Peyer's patch (tissue), 4 donors: ENCODE results near the gene STX16. TPM values are rescaled to one million over a fixed set of nuclear protein-coding genes. Genes with fewer than 3 reads are reported as not detected.

Experiments
- DNase-seq, 3 donors: peaks; one replicate each; pipeline ENCODE4 v3.0.0-alpha.2; 2017 to 2019
- H3K27ac ChIP-seq, 4 donors: fragments of 200-600 bp; sonication (generic); one replicate each; pipeline ENCODE4 v1.5.1; 2016 to 2019
- H3K27me3 ChIP-seq, 2 donors: fragments of 200-600 bp; sonication (generic); one replicate each; pipeline ENCODE4 v1.5.1; 2019
- H3K36me3 ChIP-seq, 3 donors: fragments of 200-600 bp; sonication (generic); one replicate each; pipeline ENCODE4 v1.5.1; 2016 to 2019
- H3K4me1 ChIP-seq, 4 donors: fragments of 200-600 bp; sonication (generic); one replicate each; pipeline ENCODE4 v1.5.1; 2016 to 2019
- H3K4me3 ChIP-seq, 4 donors: fragments of 200-600 bp; sonication (generic); 1 replicate in 3 of 4; 2 replicates in 1 of 4; pipeline ENCODE4 v1.5.1; 2016 to 2019; ENCODE audit warnings: mild to moderate bottlenecking in 1 of 4
- H3K9me3 ChIP-seq, 4 donors: fragments of 200-600 bp; sonication (generic); one replicate each; pipeline ENCODE4 v1.5.1; 2016 to 2019; ENCODE audit warnings: mild to moderate bottlenecking in 1 of 4
- CTCF ChIP-seq, 6 experiments: fragments of 450-650 bp in 4 of 6; fragments of 200-600 bp in 2 of 6; sonication (generic) in 1 of 6; IDR thresholded peaks; one replicate each; pipeline ENCODE4 v1.5.1; 2017 to 2019; ENCODE audit warnings: antibody characterized with exemption in 6 of 6, mild to moderate bottlenecking in 3 of 6, moderate library complexity in 1 of 6
- POLR2A ChIP-seq, 2 donors: fragments of 450-650 bp; IDR thresholded peaks; one replicate each; pipeline ENCODE4 v1.5.1; 2017; ENCODE audit warnings: antibody characterized with exemption in 2 of 2, mild to moderate bottlenecking in 2 of 2, moderate library complexity in 2 of 2
- total RNA-seq, 4 donors: library from RNA; depleted of rRNA; stranded (reverse); fragments of >200 nt; gene quantifications; one replicate each; pipeline ENCODE4 v1.1.0, GENCODE V29; 2016

Gene STX16
- total RNA-seq, 4 donors from 2014 or later = 58.0 to 262 (median 84.0) TPM

- H3K4me1 ChIP-seq = peaks cover 3 to 12% (median 5%) of the 10 kb centered on the region in 4 donors
- H3K27me3 ChIP-seq = no peaks in the 10 kb centered on the region
- peak within 1 kb of the TSS; percentile 38 to 81 (median 60) for H3K4me3 ChIP-seq
- DNase-seq = peak; percentile 49 to 83 (median 82)
- H3K36me3 ChIP-seq = peaks cover 0 to 26% (median 0%) of the 10 kb centered on the region in 3 donors
- peak in 3 of 6 experiments; percentile 42 to 69 (median 52) for TF ChIP-seq CTCF (IDR thresholded peaks at IDR 0.05)
- TF ChIP-seq POLR2A (IDR thresholded peaks at IDR 0.05) = peak in 1 of 2 donors; percentile 9
- H3K9me3 ChIP-seq = no peaks in the 10 kb centered on the region
- peak within 1 kb of the TSS; percentile 67 to 91 (median 82) for H3K27ac ChIP-seq
Observed at GRCh38 chr20:58692579-58693225, 41.6 kb downstream of the STX16 start, which contains the start of gene NPEPL1. NPEPL1 (plus strand) TSS chr20:58692800; CDS start chr20:58692901, 101 bp downstream.

- peaks cover 3 to 12% (median 5%) of the 10 kb centered on the region in 4 donors for H3K4me1 ChIP-seq
- TF ChIP-seq CTCF (IDR thresholded peaks at IDR 0.05) = no peak
- TF ChIP-seq POLR2A (IDR thresholded peaks at IDR 0.05) = no peak
- peak in 2 of 3 donors; percentile 47 to 63 for DNase-seq
Observed at GRCh38 chr20:58693226-58694006, 42.3 kb downstream of the STX16 start.

GRCh38 chr20:58694241-58695083 lies 43.4 kb downstream of the STX16 start:
- H3K9me3 ChIP-seq = no peaks in the 10 kb centered on the region
- H3K36me3 ChIP-seq = peaks cover 0 to 38% (median 0%) of the 10 kb centered on the region in 3 donors
- peaks cover 3 to 12% (median 5%) of the 10 kb centered on the region in 4 donors for H3K4me1 ChIP-seq
- no peak overlapping the region for H3K4me3 ChIP-seq
- no peak overlapping the region for H3K27ac ChIP-seq
- no peaks in the 10 kb centered on the region for H3K27me3 ChIP-seq
- no peak for TF ChIP-seq POLR2A (IDR thresholded peaks at IDR 0.05)
- no peak for TF ChIP-seq CTCF (IDR thresholded peaks at IDR 0.05)
- peak in 2 of 3 donors; percentile 39 to 44 for DNase-seq

More at GRCh38 chr20:58693226-58694006, 42.3 kb downstream of the STX16 start:
- peak overlapping the region; percentile 38 to 81 (median 60) for H3K4me3 ChIP-seq
- no peaks in the 10 kb centered on the region for H3K27me3 ChIP-seq
- peak overlapping the region; percentile 51 to 91 (median 71) for H3K27ac ChIP-seq
- no peaks in the 10 kb centered on the region for H3K9me3 ChIP-seq
- peaks cover 0 to 27% (median 0%) of the 10 kb centered on the region in 3 donors for H3K36me3 ChIP-seq

- peaks cover 3 to 12% (median 5%) of the 10 kb centered on the region in 4 donors for H3K4me1 ChIP-seq
- no peak overlapping the region for H3K27ac ChIP-seq
- peaks cover 0 to 42% (median 0%) of the 10 kb centered on the region in 3 donors for H3K36me3 ChIP-seq
- H3K4me3 ChIP-seq = no peak overlapping the region
- H3K9me3 ChIP-seq = no peaks in the 10 kb centered on the region
- DNase-seq = no peak
- H3K27me3 ChIP-seq = no peaks in the 10 kb centered on the region
- no peak for TF ChIP-seq POLR2A (IDR thresholded peaks at IDR 0.05)
- TF ChIP-seq CTCF (IDR thresholded peaks at IDR 0.05) = no peak
Observed at GRCh38 chr20:58695084-58695722, 44.1 kb downstream of the STX16 start.
